HG03097 (cell line): ENCODE results near the gene ZIC1.

Source experiments
- ATAC-seq: cut with Tn5 transposase; IDR thresholded peaks from one replicate; pipeline ENCODE4 v1.9.1; 2021; ENCODE audit not compliant: unreplicated experiment, low FRiP score

ZIC1 gene

DNA sequence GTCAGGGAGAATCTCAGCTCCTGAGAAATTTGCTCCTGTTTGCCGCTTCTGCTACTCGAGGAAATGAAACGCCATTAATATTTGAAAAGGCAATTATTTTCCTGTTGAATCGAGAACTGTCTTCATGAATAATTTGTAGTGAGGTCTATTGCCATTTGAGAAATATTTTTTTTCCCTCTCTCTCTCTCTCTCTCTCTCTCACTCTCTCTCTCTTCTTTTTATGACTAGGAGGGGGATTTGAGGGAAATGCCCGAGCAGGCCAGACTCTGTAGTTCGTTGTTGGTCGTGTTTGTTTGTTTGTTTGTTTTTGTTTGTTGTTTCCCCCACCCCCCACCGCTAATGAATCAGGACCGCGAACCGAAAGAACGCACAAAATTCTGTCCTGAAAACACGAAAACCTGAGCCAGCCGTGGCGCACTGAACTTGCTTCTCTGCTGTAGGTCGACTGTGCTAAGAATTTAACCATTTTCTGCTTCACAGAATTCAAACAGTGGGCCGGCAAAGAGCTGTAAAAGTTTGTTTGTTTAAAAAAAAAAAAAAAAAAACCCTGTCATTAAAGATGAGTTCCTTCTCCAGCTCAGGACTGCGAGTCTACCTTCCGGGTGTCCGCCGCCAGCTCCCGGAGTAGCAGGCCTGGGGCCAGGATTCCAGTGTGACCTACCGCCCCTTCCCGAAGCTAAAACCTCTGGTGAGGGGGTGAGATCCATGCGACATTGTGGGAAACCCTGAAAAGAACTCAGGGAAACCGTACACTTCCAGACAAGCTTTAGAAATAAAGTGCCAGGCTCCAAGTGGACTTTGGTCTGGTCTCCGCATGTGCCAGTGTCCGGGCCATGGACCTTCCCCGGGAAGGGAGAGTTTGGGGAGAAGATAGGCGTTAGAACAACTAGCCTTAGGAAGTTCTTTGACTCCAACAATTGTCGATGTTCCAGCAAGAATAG, 15.0 kb upstream of the ZIC1 start:
- no peak for ATAC-seq

- ATAC-seq: no peak
Measured at GRCh38 chr3:147394884-147395225, 14.3 kb upstream of the ZIC1 start.

- no peak for ATAC-seq
Measured at GRCh38 chr3:147395899-147396711, 13.1 kb upstream of the ZIC1 start.

DNA sequence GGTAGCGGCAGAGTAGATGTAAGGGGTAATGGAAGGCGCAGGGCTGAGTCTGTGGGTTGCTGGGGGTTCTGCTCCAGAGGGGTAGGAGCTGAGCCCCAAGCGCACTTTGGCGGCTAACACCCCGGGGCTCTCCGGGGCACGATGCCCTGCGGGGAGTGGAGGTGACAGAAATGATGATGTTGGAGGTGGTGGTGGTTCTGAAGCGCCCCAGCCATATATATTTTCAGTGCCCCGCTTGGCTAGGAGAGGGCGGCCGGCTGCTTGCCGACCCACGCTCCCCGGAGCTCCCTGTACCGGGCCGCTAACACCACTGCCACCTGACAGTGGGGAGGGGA, 12.5 kb upstream of the ZIC1 start:
- no peak for ATAC-seq

GRCh38 chr3:147397155-147397874, 11.8 kb upstream of the ZIC1 start:
- ATAC-seq: no peak

DNA sequence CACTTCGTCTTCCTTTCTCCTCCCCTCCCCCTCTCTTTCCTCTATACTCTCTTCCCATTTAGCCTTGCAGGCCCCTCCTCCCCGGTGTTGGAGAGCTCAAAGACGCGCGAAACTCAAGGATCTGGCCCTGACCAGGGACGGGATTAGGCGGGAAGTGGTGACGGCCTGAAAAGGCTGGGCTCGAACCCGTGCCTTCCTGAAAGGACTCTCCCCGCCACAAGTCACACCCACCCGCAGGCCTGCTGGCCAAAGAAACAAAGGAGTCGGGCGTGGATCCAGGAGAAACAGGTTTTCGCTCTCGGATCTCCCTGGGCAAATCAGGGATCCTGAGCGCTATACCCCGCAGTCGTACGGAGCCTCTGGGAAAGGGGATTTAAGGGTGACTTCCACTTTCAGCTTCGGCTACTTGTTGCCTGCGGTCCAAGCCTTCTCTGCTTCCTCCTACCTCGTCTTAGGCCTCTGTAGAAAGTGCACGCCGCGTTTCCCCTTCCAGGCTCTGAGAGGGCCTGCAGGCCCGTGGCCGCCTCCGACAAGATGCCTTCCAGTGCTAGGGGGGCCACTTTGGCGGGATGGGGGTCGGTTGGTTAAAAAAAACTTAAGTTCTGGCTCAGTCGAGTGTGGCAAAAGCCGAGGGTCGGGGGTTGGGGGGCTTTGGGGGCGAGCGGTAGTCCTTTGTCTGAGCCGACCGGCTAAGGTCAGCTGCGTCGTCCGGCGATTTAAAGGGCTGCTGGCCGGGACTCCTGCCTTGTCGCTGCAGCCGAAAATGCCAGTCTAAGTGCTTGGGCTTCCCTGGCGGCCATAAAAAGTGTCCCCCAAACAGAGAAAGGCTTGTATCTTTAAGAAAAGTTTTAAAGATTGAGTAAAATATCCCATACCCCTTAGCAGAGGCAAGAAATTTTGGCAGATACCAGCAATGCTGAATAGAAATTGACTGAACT, 11.0 kb upstream of the ZIC1 start:
- ATAC-seq: no peak

DNA sequence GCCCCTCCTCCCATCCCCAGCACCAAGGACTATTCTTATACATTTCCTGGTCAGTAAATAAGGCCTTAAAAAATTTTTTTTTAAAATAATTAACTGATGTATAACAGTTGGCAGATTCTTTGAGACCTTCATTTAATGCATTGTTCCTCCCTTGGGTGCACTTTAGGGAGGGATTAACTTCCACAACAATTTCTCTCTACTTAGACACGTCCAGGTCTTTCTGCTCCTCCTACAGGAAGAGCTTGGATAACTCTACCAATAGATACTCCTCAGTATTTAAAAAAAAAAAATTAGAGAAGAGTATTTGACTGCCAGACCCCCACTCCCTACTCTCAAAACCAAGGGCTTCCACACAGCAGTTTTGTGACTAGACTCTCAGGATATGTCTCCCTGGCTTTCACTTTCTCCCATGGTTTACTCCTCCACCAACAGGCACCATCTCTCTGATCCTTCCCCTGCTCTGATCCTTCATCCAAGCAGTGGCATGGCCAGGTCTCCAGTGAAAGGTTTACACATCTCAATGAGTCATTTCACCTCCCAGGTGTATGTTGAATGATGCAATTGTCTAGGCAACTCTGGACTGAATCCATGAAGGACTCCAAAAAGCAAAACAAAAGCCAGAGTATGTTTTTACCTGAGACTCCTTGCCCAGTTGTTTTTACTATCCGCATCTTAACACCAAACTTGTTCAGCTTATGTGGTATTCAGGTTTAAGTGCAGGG, 10.2 kb upstream of the ZIC1 start:
- no peak for ATAC-seq

GRCh38 chr3:147400111-147400510, 9.1 kb upstream of the ZIC1 start:
- no peak for ATAC-seq

DNA sequence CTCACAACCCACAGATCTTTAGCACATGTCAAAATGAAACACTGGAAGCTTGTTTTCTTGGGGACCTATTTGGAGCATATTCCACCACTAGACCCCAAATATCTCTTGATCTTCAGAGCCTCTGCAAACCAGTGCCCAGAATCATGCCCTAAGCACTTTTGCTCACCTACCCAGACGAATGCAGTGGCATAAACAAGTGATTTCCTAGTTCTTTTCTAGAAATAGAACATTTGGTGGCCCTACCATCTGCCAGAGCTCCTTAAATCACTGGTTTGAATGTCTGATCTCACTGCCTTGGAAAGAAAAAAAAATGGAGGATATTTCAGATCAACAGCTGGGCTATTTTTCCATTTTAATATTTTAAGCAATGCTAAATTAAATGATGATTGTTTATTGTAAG, 8.2 kb upstream of the ZIC1 start:
- ATAC-seq: no peak

GRCh38 chr3:147401421-147401820, 7.7 kb upstream of the ZIC1 start:
- no peak for ATAC-seq

GRCh38 chr3:147402159-147402558, 7.0 kb upstream of the ZIC1 start:
- no peak for ATAC-seq

DNA sequence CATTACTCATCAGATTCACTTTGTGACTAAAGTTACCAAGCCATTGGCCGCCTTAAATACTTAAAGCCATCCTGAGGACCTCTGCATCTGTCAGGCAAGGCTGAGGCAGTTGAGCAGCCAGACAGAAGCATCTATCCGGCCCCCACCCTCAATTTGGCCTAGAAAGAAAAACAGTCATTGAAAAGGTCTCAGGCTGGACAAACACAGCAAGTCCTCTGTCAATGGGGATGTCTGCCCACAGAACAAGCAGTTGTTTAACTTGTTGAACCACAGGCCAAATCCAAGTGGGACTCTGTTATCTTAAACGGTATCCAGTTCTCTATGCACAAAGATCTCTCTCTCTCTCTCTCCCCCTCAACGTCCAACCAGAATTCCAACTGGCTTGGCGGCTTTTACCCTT, 5.7 kb upstream of the ZIC1 start:
- no peak for ATAC-seq

DNA sequence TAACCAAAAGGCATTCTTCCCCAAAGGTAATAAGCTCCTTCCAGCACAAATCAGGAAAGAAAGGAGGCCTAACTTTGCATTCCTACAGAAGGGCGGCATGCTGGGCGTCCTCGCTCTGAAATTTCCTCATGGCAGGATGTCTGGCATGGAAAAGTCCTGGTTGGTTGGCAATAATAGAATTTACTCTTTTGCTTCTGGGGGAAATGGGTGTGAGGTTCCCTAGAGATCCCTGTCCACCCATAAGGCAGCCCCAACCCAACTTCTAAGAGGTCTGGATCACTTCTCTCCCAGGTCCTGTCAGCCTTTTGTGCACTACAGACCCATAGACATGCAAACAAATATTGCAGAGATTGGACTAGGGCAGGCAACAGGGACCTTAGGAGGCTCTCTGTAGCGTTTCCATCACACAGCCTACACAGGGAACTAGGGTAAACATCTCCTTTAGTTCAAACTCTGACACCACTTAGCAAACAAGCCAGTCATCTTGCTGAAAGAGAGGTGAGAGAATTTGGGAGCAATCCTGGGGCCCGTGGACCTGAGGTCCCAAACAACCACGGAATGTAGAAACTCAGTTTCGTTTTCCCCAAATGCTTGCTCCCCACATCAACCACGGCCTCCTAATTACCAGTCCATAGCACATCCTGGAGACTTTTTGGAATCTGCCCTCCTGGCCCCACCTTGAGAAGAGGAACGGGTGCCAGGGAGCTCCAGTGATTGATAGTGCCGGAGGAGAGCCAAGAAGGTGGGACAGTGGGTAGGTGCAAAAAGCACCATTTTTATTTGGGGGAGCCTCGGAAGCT, 5.0 kb upstream of the ZIC1 start:
- ATAC-seq: no peak

- no peak for ATAC-seq
Measured at GRCh38 chr3:147404800-147405230, 4.3 kb upstream of the ZIC1 start.

DNA sequence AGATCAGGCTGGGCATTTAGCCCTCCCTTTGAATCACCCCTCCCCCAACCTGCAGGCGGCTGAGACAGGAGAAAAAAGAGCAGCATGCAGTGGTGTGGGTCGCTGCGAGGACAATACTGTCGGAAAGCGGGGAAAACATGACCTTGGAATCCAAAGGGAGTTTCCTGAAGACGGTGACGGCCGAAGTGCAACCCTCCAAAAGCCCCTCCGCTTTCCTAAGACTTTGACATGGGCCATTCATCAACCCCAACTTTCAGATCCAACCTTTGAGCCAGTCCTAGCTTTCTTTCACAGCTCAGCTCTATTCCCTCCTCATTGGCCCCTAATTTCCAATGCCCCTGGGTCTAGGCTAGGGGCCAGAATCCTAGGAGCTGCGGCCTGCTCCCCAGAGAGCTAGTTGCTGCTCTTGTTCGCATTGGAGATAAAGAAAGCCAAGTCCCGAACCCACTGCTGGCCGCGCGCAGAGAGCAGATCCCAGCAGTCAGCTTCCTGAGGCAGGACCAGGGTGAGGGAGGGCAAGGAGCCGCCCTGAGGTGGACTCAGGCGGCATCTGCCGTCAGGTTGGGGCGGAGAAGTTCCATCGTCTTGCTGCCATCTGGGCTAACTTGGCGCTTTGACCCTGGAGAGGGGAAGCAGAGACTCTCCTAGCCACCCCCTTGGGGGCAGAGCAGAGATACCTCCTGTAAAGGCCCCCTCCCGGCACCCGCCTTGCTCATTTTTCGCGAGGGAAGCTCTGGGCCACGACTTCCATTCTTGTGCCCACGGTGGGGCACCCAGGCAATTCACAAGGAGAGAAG, 3.7 kb upstream of the ZIC1 start:
- ATAC-seq: no peak

GRCh38 chr3:147406028-147406931, 2.9 kb upstream of the ZIC1 start, which contains the start of gene ZIC4:
ZIC4 (minus strand) TSS chr3:147406543; CDS start chr3:147402797, 3,746 bp downstream.
- ATAC-seq: no peak

- no peak for ATAC-seq
Measured at GRCh38 chr3:147407114-147407497, 2.1 kb upstream of the ZIC1 start.
